ENCODE measurements around the gene PRKAR2B. TPM values are rescaled to one million over a fixed set of nuclear protein-coding genes. Genes with fewer than 3 reads are reported as not detected.

Gene PRKAR2B
- total and polyA plus RNA-seq, 2 donors (not counting 1 experiment from before 2014, with no cell fraction given) = 0.07 to 0.81 TPM

DNA sequence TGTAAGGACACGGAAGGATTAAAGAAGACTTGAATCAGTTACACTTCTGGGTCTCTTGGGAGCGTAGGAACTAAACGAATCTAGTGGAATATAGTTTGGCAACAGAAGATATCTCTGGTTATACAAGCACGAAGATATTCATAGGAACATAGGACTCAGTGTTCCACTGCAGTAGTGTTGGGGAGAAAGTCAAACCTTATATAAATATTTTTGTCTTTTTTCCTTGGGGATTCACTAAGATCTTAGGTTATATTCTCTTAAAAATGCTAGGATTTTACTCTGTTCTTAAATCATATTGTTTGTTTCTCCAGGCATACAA is 21.4 kb downstream of the PRKAR2B start:
- no peak overlapping the region for H3K9ac ChIP-seq (ENCODE audit: low read length)
- intact Hi-C loops (cut with micrococcal nuclease) = no loop called here
- H3K4me2 ChIP-seq (replicated peaks; ENCODE audit: low read depth, low read length, poor library complexity, severe bottlenecking) = no peak overlapping the region
- no peaks in the 10 kb centered on the region for H4K20me1 ChIP-seq (ENCODE audit: control insufficient read depth, insufficient read depth, low read length, poor library complexity, severe bottlenecking)
- Mint-ChIP-seq H3K4me3 (no peak overlapping the region), H3K27me3 (peaks cover 7% of the 10 kb centered on the region), H3K9me3 (ENCODE audit: insufficient read depth) (no peaks in the 10 kb centered on the region), H3K27ac (no peak overlapping the region), H3K4me1 (peaks cover 5% of the 10 kb centered on the region)
- CTCF ChIA-PET = no interaction called here
- TF ChIP-seq, protein P1, sequence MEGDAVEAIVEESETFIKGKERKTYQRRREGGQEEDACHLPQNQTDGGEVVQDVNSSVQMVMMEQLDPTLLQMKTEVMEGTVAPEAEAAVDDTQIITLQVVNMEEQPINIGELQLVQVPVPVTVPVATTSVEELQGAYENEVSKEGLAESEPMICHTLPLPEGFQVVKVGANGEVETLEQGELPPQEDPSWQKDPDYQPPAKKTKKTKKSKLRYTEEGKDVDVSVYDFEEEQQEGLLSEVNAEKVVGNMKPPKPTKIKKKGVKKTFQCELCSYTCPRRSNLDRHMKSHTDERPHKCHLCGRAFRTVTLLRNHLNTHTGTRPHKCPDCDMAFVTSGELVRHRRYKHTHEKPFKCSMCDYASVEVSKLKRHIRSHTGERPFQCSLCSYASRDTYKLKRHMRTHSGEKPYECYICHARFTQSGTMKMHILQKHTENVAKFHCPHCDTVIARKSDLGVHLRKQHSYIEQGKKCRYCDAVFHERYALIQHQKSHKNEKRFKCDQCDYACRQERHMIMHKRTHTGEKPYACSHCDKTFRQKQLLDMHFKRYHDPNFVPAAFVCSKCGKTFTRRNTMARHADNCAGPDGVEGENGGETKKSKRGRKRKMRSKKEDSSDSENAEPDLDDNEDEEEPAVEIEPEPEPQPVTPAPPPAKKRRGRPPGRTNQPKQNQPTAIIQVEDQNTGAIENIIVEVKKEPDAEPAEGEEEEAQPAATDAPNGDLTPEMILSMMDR (IDR thresholded peaks at IDR 0.05) = no peak
- TF ChIP-seq EZH2 (IDR thresholded peaks at IDR 0.05; ENCODE audit: borderline replicate concordance, insufficient read depth, low read depth, low read length, poor library complexity, severe bottlenecking) = no peak
- H3K9me3 ChIP-seq (ENCODE audit: control extremely low read depth in 1 of 3, control insufficient read depth in 2 of 3, insufficient read depth in 1 of 3, low read length in 2 of 3) = no peaks in the 10 kb centered on the region
- ATAC-seq (ENCODE audit: low read depth) (no peak), DNase-seq (no peak)
- no peaks in the 10 kb centered on the region for H3K36me3 ChIP-seq (replicated peaks in 1 of 2; ENCODE audit: control extremely low read depth in 1 of 2, control insufficient read depth in 1 of 2, extremely low read depth in 1 of 2, insufficient read depth in 2 of 2, low read length in 1 of 2)
- no peaks in the 10 kb centered on the region for H3K4me1 ChIP-seq (ENCODE audit: control insufficient read depth in 2 of 2, insufficient read depth in 2 of 2, low read length in 2 of 2)
- H3K79me2 ChIP-seq (ENCODE audit: control insufficient read depth, insufficient read depth, low read length) = no peaks in the 10 kb centered on the region
- POLR2A ChIA-PET = no interaction called here
- H3K4me3 ChIP-seq (ENCODE audit: control extremely low read depth in 1 of 5, extremely low read depth in 1 of 5, insufficient read depth in 1 of 5, low read depth in 2 of 5, low read length in 4 of 5) = no peak overlapping the region
- no peak overlapping the region for H3K27ac ChIP-seq (ENCODE audit: low read length in 2 of 2)
- WGBS (ENCODE audit: insufficient coverage) = 100% methylated on average over 2 of the region's 4 CpGs
- H3K27me3 ChIP-seq (replicated peaks in 1 of 4; ENCODE audit: control extremely low read depth in 1 of 4, control insufficient read depth in 3 of 4, insufficient read depth in 4 of 4, low read length in 3 of 4) = no peaks in the 10 kb centered on the region
- H2AFZ ChIP-seq (ENCODE audit: insufficient read depth, low read depth, low read length, poor library complexity, severe bottlenecking) = no peak overlapping the region

DNA sequence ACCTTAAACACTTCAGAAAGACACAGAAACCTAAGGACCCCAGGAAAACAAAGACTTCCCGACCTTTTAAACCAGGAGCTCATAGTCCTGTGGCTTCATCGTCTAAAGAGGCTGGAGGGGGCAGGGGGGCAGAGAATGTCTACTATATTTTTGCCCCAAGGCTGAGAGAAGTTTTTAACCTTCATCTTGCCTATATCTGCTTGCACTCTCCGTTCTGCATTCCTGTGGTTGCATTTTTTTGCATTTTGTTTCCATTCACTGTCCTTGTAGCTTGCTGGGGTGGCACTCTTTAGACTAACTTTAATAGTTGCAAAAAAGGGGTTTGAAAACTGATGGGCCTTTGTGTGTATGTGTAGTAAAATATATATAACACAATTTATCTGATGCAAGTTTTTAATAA is 23.7 kb downstream of the PRKAR2B start:
- H3K27ac ChIP-seq (ENCODE audit: low read length in 2 of 2) = no peak overlapping the region
- H3K9me3 Mint-ChIP-seq (ENCODE audit: insufficient read depth) = no peaks in the 10 kb centered on the region
- no peak overlapping the region for H2AFZ ChIP-seq (ENCODE audit: insufficient read depth, low read depth, low read length, poor library complexity, severe bottlenecking)
- no peak overlapping the region for H3K27ac Mint-ChIP-seq
- H3K36me3 ChIP-seq (replicated peaks in 1 of 2; ENCODE audit: control extremely low read depth in 1 of 2, control insufficient read depth in 1 of 2, extremely low read depth in 1 of 2, insufficient read depth in 2 of 2, low read length in 1 of 2) = no peaks in the 10 kb centered on the region
- no peaks in the 10 kb centered on the region for H4K20me1 ChIP-seq (ENCODE audit: control insufficient read depth, insufficient read depth, low read length, poor library complexity, severe bottlenecking)
- peaks cover 3% of the 10 kb centered on the region for H3K27me3 Mint-ChIP-seq
- whole genome bisulfite sequencing (ENCODE audit: insufficient coverage) = no CpG with 5 or more reads among the region's 3 CpGs
- no peak for DNase-seq
- H3K27me3 ChIP-seq (replicated peaks in 1 of 4; ENCODE audit: control extremely low read depth in 1 of 4, control insufficient read depth in 3 of 4, insufficient read depth in 4 of 4, low read length in 3 of 4) = no peaks in the 10 kb centered on the region
- H3K9me3 ChIP-seq (ENCODE audit: control extremely low read depth in 1 of 3, control insufficient read depth in 2 of 3, insufficient read depth in 1 of 3, low read length in 2 of 3) = no peaks in the 10 kb centered on the region
- no peak for ATAC-seq (ENCODE audit: low read depth)
- intact Hi-C loops (cut with micrococcal nuclease) = no loop called here
- H3K4me1 Mint-ChIP-seq = peaks cover 5% of the 10 kb centered on the region
- no peak overlapping the region for H3K4me3 ChIP-seq (ENCODE audit: control extremely low read depth in 1 of 5, extremely low read depth in 1 of 5, insufficient read depth in 1 of 5, low read depth in 2 of 5, low read length in 4 of 5)
- no peaks in the 10 kb centered on the region for H3K79me2 ChIP-seq (ENCODE audit: control insufficient read depth, insufficient read depth, low read length)
- no peak overlapping the region for H3K9ac ChIP-seq (ENCODE audit: low read length)
- POLR2A ChIA-PET = no interaction called here
- no peak overlapping the region for H3K4me2 ChIP-seq (replicated peaks; ENCODE audit: low read depth, low read length, poor library complexity, severe bottlenecking)
- CTCF ChIA-PET = no interaction called here
- no peaks in the 10 kb centered on the region for H3K4me1 ChIP-seq (ENCODE audit: control insufficient read depth in 2 of 2, insufficient read depth in 2 of 2, low read length in 2 of 2)
- no peak overlapping the region for H3K4me3 Mint-ChIP-seq
- no peak for TF ChIP-seq EZH2 (IDR thresholded peaks at IDR 0.05; ENCODE audit: borderline replicate concordance, insufficient read depth, low read depth, low read length, poor library complexity, severe bottlenecking)
- TF ChIP-seq, protein P1 (IDR thresholded peaks at IDR 0.05) = no peak
